Liver (tissue), 10 donors: ENCODE results near the gene OR2Z1. TPM values are rescaled to one million over a fixed set of nuclear protein-coding genes. Genes with fewer than 3 reads are reported as not detected.
"Not testable (repeated sequence)": the region's sequence is repeated elsewhere in the genome, so short reads cannot be mapped to it uniquely, and the experiment has no call there.

Experiments
- DNase-seq: peaks from one replicate; pipeline ENCODE4 v3.0.0-alpha.2; 2017; ENCODE audit warnings: low spot score
- H3K27ac ChIP-seq, 2 donors: one replicate each; pipeline ENCODE4 v1.7.0; 2013; ENCODE audit warnings: inconsistent platforms in 2 of 2, low read length in 2 of 2, control low read depth in 1 of 2, low read depth in 1 of 2, mild to moderate bottlenecking in 1 of 2
- H3K27me3 ChIP-seq, 4 donors: one replicate each; pipeline versions ENCODE4 v1.6.1 to v1.7.0; 2013; ENCODE audit warnings: low read length in 3 of 4, inconsistent platforms in 1 of 4, mild to moderate bottlenecking in 1 of 4, moderate library complexity in 1 of 4; ENCODE audit not compliant: control insufficient read depth in 4 of 4, insufficient read depth in 4 of 4
- H3K36me3 ChIP-seq, 4 donors: one replicate each; pipeline versions ENCODE4 v1.6.1 to v1.7.0; 2013; ENCODE audit warnings: low read length in 3 of 4, mild to moderate bottlenecking in 3 of 4, low read depth in 1 of 4, moderate library complexity in 1 of 4; ENCODE audit not compliant: control insufficient read depth in 4 of 4, insufficient read depth in 3 of 4
- H3K4me1 ChIP-seq, 4 donors: one replicate each; pipeline versions ENCODE4 v1.6.1 to v1.7.0; 2013; ENCODE audit warnings: low read length in 3 of 4, mild to moderate bottlenecking in 3 of 4, moderate library complexity in 1 of 4; ENCODE audit not compliant: control insufficient read depth in 4 of 4, insufficient read depth in 4 of 4
- H3K4me3 ChIP-seq, 3 donors: one replicate each; pipeline versions ENCODE4 v1.6.1 to v1.7.0; 2013; ENCODE audit warnings: low read length in 3 of 3, control low read depth in 1 of 3, low read depth in 1 of 3, mild to moderate bottlenecking in 1 of 3
- H3K9ac ChIP-seq, 2 donors: one replicate each; pipeline ENCODE4 v1.7.0; 2013; ENCODE audit warnings: low read length in 2 of 2, mild to moderate bottlenecking in 2 of 2, moderate library complexity in 2 of 2, control low read depth in 1 of 2, low read depth in 1 of 2
- H3K9me3 ChIP-seq, 4 donors: one replicate each; pipeline versions ENCODE4 v1.6.1 to v1.7.0; 2013; ENCODE audit warnings: low read length in 3 of 4; ENCODE audit not compliant: control insufficient read depth in 4 of 4
- ZBTB33 ChIP-seq: IDR thresholded peaks from 2 replicates; pipeline ENCODE4 v1.6.1; 2016; ENCODE audit warnings: antibody characterized with exemption
- WGBS: extraction: QIAGEN DNeasy Blood & Tissue Kit; methylation state at CpG from one replicate; pipeline ENCODE4 v1.1.7; 2013; 5-methylcytosine and 5-hydroxymethylcytosine counted together
- polyA plus RNA-seq, 2 donors: library from polyadenylated mRNA; stranded (reverse) in 1 of 2; unstranded in 1 of 2; fragments of 200-250 nt in 1 of 2; fragments of >200 nt in 1 of 2; fragmentation: Nextera tagmentation in 1 of 2; extraction: Ambion mirVana in 1 of 2; gene quantifications; one replicate each; pipeline versions ENCODE4 v1.2.1 to v1.2.3, GENCODE V29; 2013 to 2015
- small RNA-seq: library from RNA; depleted of rRNA; stranded (forward); fragments of <200 nt; gene quantifications from one replicate; pipeline ENCODE3, GENCODE V24; 2014
- total RNA-seq, 2 donors: library from RNA; depleted of rRNA; stranded (reverse); fragments of >200 nt; gene quantifications; one replicate each; pipeline ENCODE4 v1.2.3, GENCODE V29; 2014
- donor health status: healthy.
- donor health status: healthy.
- donor health status: healthy.
- donor health status: healthy.
- donor health status: healthy.

OR2Z1 gene
- total and polyA plus RNA-seq, 4 donors: not detected

GRCh38 chr19:8738377-8738776 is 16.9 kb downstream of the OR2Z1 start (continued):
- TF ChIP-seq ZBTB33: no peak

GRCh38 chr19:8739291-8740065 is 18.0 kb downstream of the OR2Z1 start:
- not testable (repeated sequence) for H3K4me1 ChIP-seq, H3K9me3 ChIP-seq, H3K4me3 ChIP-seq, H3K27ac ChIP-seq, DNase-seq, H3K27me3 ChIP-seq, H3K9ac ChIP-seq, H3K36me3 ChIP-seq
- 91% methylated on average over 39 of the region's 55 CpGs for WGBS

- H3K36me3 ChIP-seq, H3K9ac ChIP-seq, H3K9me3 ChIP-seq, H3K4me3 ChIP-seq, H3K27me3 ChIP-seq, H3K4me1 ChIP-seq, H3K27ac ChIP-seq, DNase-seq: not testable (repeated sequence)
- 79% methylated on average over 5 of the region's 11 CpGs for WGBS
Observed at GRCh38 chr19:8767257-8767656, 45.8 kb downstream of the OR2Z1 start.

- not testable (repeated sequence) for H3K27me3 ChIP-seq, H3K4me3 ChIP-seq, H3K36me3 ChIP-seq, H3K27ac ChIP-seq, DNase-seq, H3K9me3 ChIP-seq, H3K9ac ChIP-seq, H3K4me1 ChIP-seq
- 86% methylated on average over 3 of the region's 8 CpGs for WGBS
Observed at GRCh38 chr19:8769265-8769664, 47.8 kb downstream of the OR2Z1 start.

GRCh38 chr19:8773587-8773986 is 52.2 kb downstream of the OR2Z1 start:
- H3K36me3 ChIP-seq, H3K27me3 ChIP-seq, DNase-seq, H3K4me1 ChIP-seq, H3K9ac ChIP-seq, H3K27ac ChIP-seq, H3K9me3 ChIP-seq, H3K4me3 ChIP-seq: not testable (repeated sequence)
- 85% methylated on average over 6 of the region's 12 CpGs for WGBS

Small RNA genes lying within 50 kb of the gene (small RNA-seq; reads per million reads assigned to genes)
- gene AC012616.1: not detected

Other genes starting within 250 kb of the OR2Z1 start
- 1 to 10 TPM in 1 of 2 donors, under 1 TPM in 1; 0.84 to 1.8 TPM for gene PRAM1, start 219.0 kb upstream of the OR2Z1 start, total RNA-seq
- under 1 TPM; 0.75 to 0.77 TPM for gene PRAM1, start 219.0 kb upstream of the OR2Z1 start, polyA plus RNA-seq
- gene ZNF414, start 207.5 kb upstream of the OR2Z1 start, total RNA-seq: 10 to 100 TPM in 1 of 2 donors, 1 to 10 TPM in 1; 3.5 to 10.3 TPM
- gene ZNF414, start 207.5 kb upstream of the OR2Z1 start, polyA plus RNA-seq: 10 to 100 TPM in 1 of 2 donors, 1 to 10 TPM in 1; 4.1 to 16.0 TPM
- gene MYO1F, start 144.2 kb upstream of the OR2Z1 start, total RNA-seq: 10 to 100 TPM; 17.9 to 20.4 TPM
- 1 to 10 TPM; 6.1 to 6.2 TPM for gene MYO1F, start 144.2 kb upstream of the OR2Z1 start, polyA plus RNA-seq
- gene ADAMTS10, start 110.9 kb upstream of the OR2Z1 start, total RNA-seq: 10 to 100 TPM in 1 of 2 donors, 1 to 10 TPM in 1; 4.7 to 10.1 TPM
- gene ADAMTS10, start 110.9 kb upstream of the OR2Z1 start, polyA plus RNA-seq: 1 to 10 TPM; 1.2 to 2.6 TPM
- not detected for gene NFILZ, start 91.0 kb upstream of the OR2Z1 start, total RNA-seq
- gene NFILZ, start 91.0 kb upstream of the OR2Z1 start, polyA plus RNA-seq: not detected
- not detected for gene ACTL9, start 22.8 kb upstream of the OR2Z1 start, total RNA-seq
- not detected for gene ACTL9, start 22.8 kb upstream of the OR2Z1 start, polyA plus RNA-seq
- gene ZNF558, start 110.7 kb downstream of the OR2Z1 start, total RNA-seq: 10 to 100 TPM in 1 of 2 donors, 1 to 10 TPM in 1; 8.0 to 21.2 TPM
- gene ZNF558, start 110.7 kb downstream of the OR2Z1 start, polyA plus RNA-seq: 1 to 10 TPM; 4.9 to 6.0 TPM
- gene MBD3L1, start 110.7 kb downstream of the OR2Z1 start, total RNA-seq: not detected
- not detected for gene MBD3L1, start 110.7 kb downstream of the OR2Z1 start, polyA plus RNA-seq